GM21723 (cell line): ENCODE results near the gene TMIE.
A peak's percentile ranks its signal among the peaks of the same experiment; 100 is the strongest.

Source experiments
- ATAC-seq: cut with Tn5 transposase; IDR thresholded peaks from one replicate; pipeline ENCODE4 v1.9.1; 2021; ENCODE audit warnings: mild to moderate bottlenecking, moderate library complexity; ENCODE audit not compliant: unreplicated experiment

The TMIE gene

GRCh38 chr3:46706771-46707582 is 5.8 kb downstream of the TMIE start:
- ATAC-seq: no peak

GRCh38 chr3:46707601-46708011 is 6.4 kb downstream of the TMIE start:
- no peak for ATAC-seq

GRCh38 chr3:46708401-46709156 is 7.4 kb downstream of the TMIE start:
- ATAC-seq: no peak

GRCh38 chr3:46709157-46709654 is 8.0 kb downstream of the TMIE start:
- ATAC-seq: no peak

GRCh38 chr3:46709721-46710120 is 8.5 kb downstream of the TMIE start:
- no peak for ATAC-seq

- ATAC-seq: no peak
Observed at GRCh38 chr3:46710229-46710628, 9.0 kb downstream of the TMIE start.

GRCh38 chr3:46710671-46711295 is 9.6 kb downstream of the TMIE start:
- ATAC-seq: no peak

- no peak for ATAC-seq
Observed at GRCh38 chr3:46711305-46711704, 10.1 kb downstream of the TMIE start.

GRCh38 chr3:46711760-46712159 is 10.6 kb downstream of the TMIE start:
- no peak for ATAC-seq

GRCh38 chr3:46712191-46713049 is 11.2 kb downstream of the TMIE start:
- no peak for ATAC-seq

- ATAC-seq: no peak
Observed at GRCh38 chr3:46713050-46713897, 12.1 kb downstream of the TMIE start.

GRCh38 chr3:46713898-46714552 is 12.8 kb downstream of the TMIE start:
- ATAC-seq: peak; percentile 64

GRCh38 chr3:46714728-46715506 is 13.7 kb downstream of the TMIE start:
- no peak for ATAC-seq

- ATAC-seq: no peak
Observed at GRCh38 chr3:46715507-46716175, 14.4 kb downstream of the TMIE start.

GRCh38 chr3:46716461-46717441 is 15.6 kb downstream of the TMIE start:
- ATAC-seq: no peak

- no peak for ATAC-seq
Observed at GRCh38 chr3:46717447-46718231, 16.4 kb downstream of the TMIE start, which contains the start of gene PRSS50. TSS of gene PRSS50 (minus strand) at chr3:46717869. CDS start at chr3:46717824, 45 bp downstream.
